Liver (tissue), 3 donors: ENCODE results near the gene LRRC10.

Source experiments
- ATF3 ChIP-seq: IDR thresholded peaks from 2 replicates; pipeline ENCODE4 v1.6.1; 2016; ENCODE audit warnings: antibody characterized with exemption
- CTCF ChIP-seq: fragments of 150-350 bp; IDR thresholded peaks from 2 replicates; pipeline ENCODE4 v1.5.1; 2017; ENCODE audit warnings: improper control_type of control experiment, low read depth, low read length; ENCODE audit not compliant: missing input control
- GABPA ChIP-seq, 2 donors: IDR thresholded peaks in 1 of 2; conservative IDR thresholded peaks in 1 of 2; 2 replicates each; pipeline ENCODE4 v1.6.1; 2016; ENCODE audit warnings: antibody characterized with exemption in 2 of 2, mild to moderate bottlenecking in 1 of 2, moderate library complexity in 1 of 2
- JUND ChIP-seq, 2 donors: IDR thresholded peaks; 2 replicates each; pipeline ENCODE4 v1.6.1; 2016; ENCODE audit warnings: antibody characterized with exemption in 2 of 2
- REST ChIP-seq: IDR thresholded peaks from 2 replicates; pipeline ENCODE4 v1.6.1; 2016; ENCODE audit warnings: antibody characterized with exemption, mild to moderate bottlenecking
- RXRA ChIP-seq, 2 donors: IDR thresholded peaks; 2 replicates each; pipeline ENCODE4 v1.6.1; 2017 to 2018; ENCODE audit warnings: antibody characterized with exemption in 2 of 2, mild to moderate bottlenecking in 1 of 2
- TAF1 ChIP-seq: conservative IDR thresholded peaks from 2 replicates; pipeline ENCODE4 v1.6.1; 2016; ENCODE audit warnings: antibody characterized with exemption, mild to moderate bottlenecking
- YY1 ChIP-seq: IDR thresholded peaks from 2 replicates; pipeline ENCODE4 v1.6.1; 2016; ENCODE audit warnings: antibody characterized with exemption, mild to moderate bottlenecking
- ZBTB33 ChIP-seq: IDR thresholded peaks from 2 replicates; pipeline ENCODE4 v1.6.1; 2016; ENCODE audit warnings: antibody characterized with exemption
- donor health status: healthy.
- donor health status: healthy.

DNA sequence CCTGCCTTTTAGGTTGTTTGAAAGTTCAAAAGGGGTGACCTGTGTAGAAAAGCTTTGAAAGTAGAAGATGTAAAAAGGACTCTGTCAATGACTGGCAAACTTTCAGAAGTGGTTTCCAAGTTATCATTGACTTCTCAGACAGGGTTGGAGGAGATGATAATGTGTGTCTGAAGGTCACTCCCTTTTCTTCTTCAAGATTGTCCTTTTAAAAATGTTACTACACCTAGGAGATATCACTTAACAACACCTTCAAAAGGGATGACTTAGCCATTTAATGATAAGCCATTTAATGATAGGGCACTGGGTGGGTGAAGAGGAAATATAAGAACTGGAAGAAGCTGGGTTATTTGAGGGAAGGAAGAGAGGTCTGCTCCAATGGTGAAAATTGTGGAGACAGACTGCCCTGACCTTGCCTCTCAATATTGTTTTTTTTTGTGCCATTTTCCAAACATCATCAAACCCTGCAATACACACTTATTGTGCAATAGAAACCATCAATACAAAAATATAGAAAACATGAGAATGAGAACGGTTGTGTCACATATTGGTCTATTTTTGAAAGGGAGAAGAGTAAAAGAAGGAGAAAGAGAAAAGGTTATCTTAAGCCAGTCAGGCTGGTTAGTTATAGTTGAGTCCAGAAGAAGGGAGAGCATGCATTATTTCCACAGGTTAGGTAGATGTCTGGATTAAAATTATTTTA, 49.6 kb upstream of the LRRC10 start:
- TF ChIP-seq CTCF (no peak), GABPA (IDR thresholded peaks at IDR 0.05 in 1 of 2, conservative IDR thresholded peaks at IDR 0.05 in 1 of 2) (no peak), ATF3 (no peak), REST (no peak), JUND (IDR thresholded peaks at IDR 0.05) (no peak), RXRA (IDR thresholded peaks at IDR 0.05) (no peak), ZBTB33 (no peak), TAF1 (no peak), YY1 (no peak)
